ENCODE data around the gene TTC34. TPM values are rescaled to one million over a fixed set of nuclear protein-coding genes. Genes with fewer than 3 reads are reported as not detected.

The TTC34 gene
- total and polyA plus RNA-seq, 8 donors, result 0.18 to 0.99 (median 0.44) TPM

DNA sequence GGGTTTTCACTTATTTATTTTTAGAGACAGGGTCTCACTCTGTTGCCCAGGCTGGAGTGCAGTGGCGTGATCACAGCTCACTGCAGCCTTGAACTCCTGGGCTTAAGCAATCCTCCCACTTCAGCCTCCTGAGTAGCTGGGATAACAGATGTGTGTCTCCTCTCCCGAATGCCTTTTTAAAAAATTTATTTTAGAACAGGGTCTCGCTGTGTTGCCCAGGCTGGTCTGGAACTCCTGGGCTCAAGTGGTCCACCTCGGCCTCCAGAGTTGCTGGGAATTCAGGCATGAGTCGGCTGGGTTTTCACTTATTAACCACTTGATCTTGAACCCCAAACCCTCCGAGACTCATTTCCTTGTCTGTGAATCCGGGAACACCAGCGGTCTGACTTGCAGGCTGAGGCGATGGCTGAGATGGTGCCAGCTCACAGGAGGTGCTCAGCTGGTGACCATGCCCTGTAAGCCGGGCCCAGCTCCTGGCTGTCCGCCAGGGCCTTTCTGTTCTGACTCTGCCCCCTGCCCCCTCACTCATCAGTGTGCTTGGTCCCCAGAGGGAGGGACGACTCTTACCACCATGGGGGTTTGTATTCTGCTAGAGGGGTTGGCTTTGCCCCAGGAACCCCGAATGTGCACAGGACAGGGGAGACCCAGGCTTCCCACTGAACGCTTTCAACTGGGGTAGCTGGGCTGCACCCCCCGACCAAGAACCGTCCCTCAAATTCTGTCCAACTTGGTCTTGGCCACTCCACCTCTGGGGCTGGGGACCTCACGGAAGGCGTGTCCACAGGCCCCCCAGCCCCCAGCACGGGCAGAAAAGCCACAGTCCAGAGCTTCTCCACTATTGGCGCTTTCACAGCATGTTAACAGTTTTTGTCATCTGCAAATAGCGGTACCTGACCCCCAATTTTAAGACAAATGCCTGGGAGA is 191.2 kb downstream of the TTC34 start:
- ATAC-seq (no peak), FAIRE-seq (no peak), DNase-seq (peak in 5 of 6 donors; percentile 10 to 62 (median 39))
- Histone ChIP-seq H3K36me3 (no peaks in the 10 kb centered on the region), H3K4me3 (no peak overlapping the region), H3K27ac (no peak overlapping the region), H3K4me1 (no peaks in the 10 kb centered on the region), H3K9me3 (no peaks in the 10 kb centered on the region), H3K27me3 (no peaks in the 10 kb centered on the region)
- intact Hi-C loops (cut with DNase I), result loop anchor here in 1 of 3 donors (10.0 kb wide), 1 partner anchor 415 kb away; the partner anchor contains the start of gene FAAP20
- 55 to 67% methylated on average over 21 of the region's 21 CpGs for WGBS, 2 donors
- TF ChIP-seq, protein P1, sequence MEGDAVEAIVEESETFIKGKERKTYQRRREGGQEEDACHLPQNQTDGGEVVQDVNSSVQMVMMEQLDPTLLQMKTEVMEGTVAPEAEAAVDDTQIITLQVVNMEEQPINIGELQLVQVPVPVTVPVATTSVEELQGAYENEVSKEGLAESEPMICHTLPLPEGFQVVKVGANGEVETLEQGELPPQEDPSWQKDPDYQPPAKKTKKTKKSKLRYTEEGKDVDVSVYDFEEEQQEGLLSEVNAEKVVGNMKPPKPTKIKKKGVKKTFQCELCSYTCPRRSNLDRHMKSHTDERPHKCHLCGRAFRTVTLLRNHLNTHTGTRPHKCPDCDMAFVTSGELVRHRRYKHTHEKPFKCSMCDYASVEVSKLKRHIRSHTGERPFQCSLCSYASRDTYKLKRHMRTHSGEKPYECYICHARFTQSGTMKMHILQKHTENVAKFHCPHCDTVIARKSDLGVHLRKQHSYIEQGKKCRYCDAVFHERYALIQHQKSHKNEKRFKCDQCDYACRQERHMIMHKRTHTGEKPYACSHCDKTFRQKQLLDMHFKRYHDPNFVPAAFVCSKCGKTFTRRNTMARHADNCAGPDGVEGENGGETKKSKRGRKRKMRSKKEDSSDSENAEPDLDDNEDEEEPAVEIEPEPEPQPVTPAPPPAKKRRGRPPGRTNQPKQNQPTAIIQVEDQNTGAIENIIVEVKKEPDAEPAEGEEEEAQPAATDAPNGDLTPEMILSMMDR (IDR thresholded peaks at IDR 0.05), result no peak

DNA sequence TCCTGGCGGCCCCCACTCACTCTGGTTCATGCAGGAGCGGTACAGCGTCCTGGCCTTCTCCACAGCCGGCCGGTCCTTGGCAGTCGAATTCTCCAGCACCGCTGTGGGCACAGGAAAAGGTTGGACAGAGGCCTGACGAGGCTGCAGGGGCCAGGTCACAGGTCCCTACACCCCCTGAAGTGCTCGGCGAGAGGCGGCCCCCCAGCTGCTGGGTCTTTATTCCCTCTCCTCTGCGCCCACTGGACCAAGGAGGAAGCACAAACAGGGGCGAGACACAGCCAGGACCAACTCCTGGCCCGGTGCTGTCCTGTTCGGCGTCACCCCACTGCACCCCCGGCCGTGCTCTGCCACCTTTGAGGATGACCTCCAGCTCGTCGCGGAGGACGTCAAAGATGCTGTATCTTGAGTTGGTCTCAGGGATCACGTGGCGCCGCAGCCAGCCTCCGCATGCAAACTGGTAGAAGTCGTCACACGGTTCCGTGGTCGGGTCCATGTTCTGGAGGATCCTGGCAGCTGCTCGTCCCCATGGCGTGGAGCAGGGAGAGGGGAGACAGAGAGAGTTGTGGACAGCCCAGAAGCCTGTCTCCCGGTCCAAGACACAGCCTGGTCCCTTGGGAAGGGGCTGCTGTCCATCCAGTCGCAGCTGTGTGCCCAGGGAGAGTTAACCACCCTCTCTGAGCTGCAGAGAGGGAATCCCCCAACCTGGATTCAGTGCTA is 192.0 kb downstream of the TTC34 start:
- Histone ChIP-seq H3K27me3 (no peaks in the 10 kb centered on the region), H3K4me3 (no peak overlapping the region), H3K36me3 (no peaks in the 10 kb centered on the region), H3K27ac (no peak overlapping the region), H3K9me3 (no peaks in the 10 kb centered on the region), H3K4me1 (no peaks in the 10 kb centered on the region)
- WGBS, 2 donors, result 74 to 82% methylated on average over 34 of the region's 34 CpGs
- intact Hi-C loops (cut with DNase I), result loop anchor here in 1 of 3 donors (10.0 kb wide), 1 partner anchor 415 kb away; the partner anchor contains the start of gene FAAP20
- TF ChIP-seq, protein P1 (IDR thresholded peaks at IDR 0.05), result no peak
- FAIRE-seq (no peak), ATAC-seq (no peak), DNase-seq (peak in 1 of 6 donors; percentile 54)

DNA sequence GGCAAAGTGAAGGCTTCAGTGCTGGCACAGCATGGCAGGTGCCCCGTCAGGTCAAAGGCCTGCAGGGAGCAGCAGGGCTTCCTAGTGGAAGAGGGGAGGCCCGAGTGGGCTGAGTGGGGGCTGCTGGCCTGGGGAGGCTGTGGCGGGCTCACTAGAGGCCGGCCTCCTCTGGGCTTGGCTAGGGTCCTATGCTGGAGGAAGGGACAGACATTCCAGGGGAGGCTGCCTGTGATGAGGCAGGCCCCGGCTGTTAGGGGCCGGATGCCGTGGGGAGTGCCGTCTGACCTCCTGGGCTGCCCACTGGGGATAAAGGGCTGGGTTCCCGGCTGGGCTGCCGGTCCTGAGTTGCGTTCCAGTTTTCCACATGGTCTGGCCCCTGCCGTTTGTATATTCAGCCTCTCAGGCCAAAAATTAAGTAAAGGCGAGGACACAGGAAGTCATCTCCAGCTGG is 193.8 kb downstream of the TTC34 start:
- Histone ChIP-seq H3K4me1 (no peaks in the 10 kb centered on the region), H3K4me3 (no peak overlapping the region), H3K36me3 (no peaks in the 10 kb centered on the region), H3K27ac (no peak overlapping the region), H3K9me3 (no peaks in the 10 kb centered on the region), H3K27me3 (no peaks in the 10 kb centered on the region)
- ATAC-seq, result no peak
- intact Hi-C loops (cut with DNase I), result no loop called here
- DNase-seq, result peak in 1 of 6 donors; percentile 9
- no peak for FAIRE-seq
- TF ChIP-seq, protein P1 (IDR thresholded peaks at IDR 0.05), result no peak
- 73 to 75% methylated on average over 12 to 13 of the region's 13 CpGs for WGBS, 2 donors

DNA sequence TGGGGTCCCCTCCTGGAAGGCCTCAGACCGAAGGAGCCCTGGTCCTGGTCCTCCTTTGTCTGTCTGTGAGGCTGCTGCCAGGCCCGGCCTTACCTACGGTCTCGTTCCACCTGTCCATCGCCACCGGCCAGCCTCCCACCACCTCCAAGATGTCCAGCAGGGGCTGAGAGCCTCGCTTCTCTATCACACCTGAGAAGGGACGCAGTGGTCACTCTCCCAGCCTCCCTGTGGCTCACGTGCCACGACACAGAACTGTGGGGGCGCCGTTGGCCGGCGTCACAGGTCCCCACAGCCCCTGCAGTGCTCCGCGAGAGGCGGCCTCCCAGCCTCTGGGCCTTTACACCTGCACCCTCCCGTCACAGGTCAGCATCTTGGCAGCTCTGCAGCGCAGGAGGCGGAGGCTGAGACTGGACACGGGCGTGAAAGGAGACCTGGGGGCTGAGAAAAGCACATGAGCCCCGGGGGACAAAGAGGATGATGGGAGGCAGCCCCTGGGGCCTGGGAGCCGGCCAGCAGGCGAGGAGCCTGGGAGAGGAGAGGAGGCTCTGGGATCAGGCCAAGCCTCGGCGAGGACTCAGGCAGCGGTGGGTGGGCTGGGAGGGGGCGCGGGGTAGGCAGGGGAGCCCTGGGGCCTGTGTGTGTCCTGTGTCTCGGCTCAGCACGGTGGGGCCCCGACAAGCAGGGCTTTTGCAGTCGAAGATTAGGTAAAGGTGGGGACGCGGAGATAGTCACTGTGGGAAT is 194.4 kb downstream of the TTC34 start:
- Histone ChIP-seq H3K27ac (no peak overlapping the region), H3K36me3 (no peaks in the 10 kb centered on the region), H3K27me3 (no peaks in the 10 kb centered on the region), H3K9me3 (no peaks in the 10 kb centered on the region), H3K4me3 (no peak overlapping the region), H3K4me1 (no peaks in the 10 kb centered on the region)
- peak in 3 of 6 donors; percentile 22 to 70 (median 51) for DNase-seq
- intact Hi-C loops (cut with DNase I), result no loop called here
- no peak for ATAC-seq
- FAIRE-seq, result no peak
- WGBS, 2 donors, result 75 to 79% methylated on average over 33 to 36 of the region's 36 CpGs
- TF ChIP-seq, protein P1 (IDR thresholded peaks at IDR 0.05), result no peak

All from pancreas (tissue), 10 donors.